B cell (primary cell): Measurements from ENCODE around the gene CALML4. TPM values are rescaled to one million over a fixed set of nuclear protein-coding genes. Genes with fewer than 3 reads are reported as not detected.

Source experiments
- ATAC-seq: fragments of 200-7000 bp; cut with Tn5 transposase; one replicate; pipeline ENCODE4 v1.10.0; 2021; ENCODE audit warnings: low read depth, mild to moderate bottlenecking, moderate number of reproducible peaks, moderate library complexity
- CTCF ChIA-PET: fragments of 350-600 bp; sonication (Branson Sonifier 250); formaldehyde crosslinking; loops from one replicate; lab custom pipeline; 2021; ENCODE audit warnings: antibody characterized with exemption, inconsistent platforms; lab: Charles Lee
- POLR2A ChIA-PET: fragments of 350-600 bp; sonication (Branson Sonifier 250); formaldehyde crosslinking; loops from one replicate; lab custom pipeline; 2021; ENCODE audit warnings: antibody characterized with exemption; lab: Charles Lee
- DNase-seq: peaks from one replicate; pipeline ENCODE4 v3.0.0; 2013
- H2AFZ ChIP-seq: 2 replicates; pipeline ENCODE4 v1.6.1; 2012; ENCODE audit warnings: mild to moderate bottlenecking, low read depth, low read length; ENCODE audit not compliant: insufficient read depth, poor library complexity, severe bottlenecking
- H3K27ac ChIP-seq, 2 donors: 1 replicate in 1 of 2; 2 replicates in 1 of 2; pipeline ENCODE4 v1.5.1; 2012 to 2013; ENCODE audit warnings: low read length in 2 of 2, mild to moderate bottlenecking in 2 of 2, moderate library complexity in 1 of 2
- H3K27me3 ChIP-seq, 4 experiments: fragments of 200-600 bp in 1 of 4; sonication (generic) in 1 of 4; replicated peaks in 1 of 4; 1 replicate in 2 of 4; 2 replicates in 2 of 4; pipeline versions ENCODE4 v1.6.1 to v1.7.0; 2013 to 2016; ENCODE audit warnings: low read length in 3 of 4, mild to moderate bottlenecking in 2 of 4, mixed read lengths in 1 of 4, moderate library complexity in 1 of 4; ENCODE audit not compliant: insufficient read depth in 4 of 4, control insufficient read depth in 3 of 4; ENCODE audit errors: control extremely low read depth in 1 of 4
- H3K36me3 ChIP-seq, 2 experiments: replicated peaks in 1 of 2; 1 replicate in 1 of 2; 2 replicates in 1 of 2; pipeline versions ENCODE4 v1.6.1 to v1.7.1; 2013; ENCODE audit warnings: low read length in 1 of 2; ENCODE audit not compliant: insufficient read depth in 2 of 2, control insufficient read depth in 1 of 2; ENCODE audit errors: control extremely low read depth in 1 of 2, extremely low read depth in 1 of 2
- H3K4me1 ChIP-seq, 2 donors: fragments of 200-600 bp in 1 of 2; sonication (generic) in 1 of 2; 1 replicate in 1 of 2; 2 replicates in 1 of 2; pipeline versions ENCODE4 v1.5.1 to v1.6.1; 2013 to 2017; ENCODE audit warnings: low read length in 2 of 2; ENCODE audit not compliant: control insufficient read depth in 2 of 2, insufficient read depth in 2 of 2
- H3K4me2 ChIP-seq: replicated peaks from 2 replicates; pipeline ENCODE3; 2012; ENCODE audit warnings: mild to moderate bottlenecking, low read depth, low read length; ENCODE audit not compliant: poor library complexity, severe bottlenecking
- H3K4me3 ChIP-seq, 5 experiments: fragments of 200-600 bp in 1 of 5; sonication (generic) in 1 of 5; 1 replicate in 3 of 5; 2 replicates in 2 of 5; pipeline versions ENCODE4 v1.5.1 to v1.7.0; 2011 to 2016; ENCODE audit warnings: low read length in 4 of 5, mild to moderate bottlenecking in 4 of 5, low read depth in 2 of 5, control low read depth in 1 of 5, moderate library complexity in 1 of 5; ENCODE audit not compliant: insufficient read depth in 1 of 5; ENCODE audit errors: control extremely low read depth in 1 of 5, extremely low read depth in 1 of 5
- H3K79me2 ChIP-seq: fragments of 200-600 bp; sonication (generic); one replicate; pipeline ENCODE4 v1.6.0; 2016; ENCODE audit warnings: low read length; ENCODE audit not compliant: control insufficient read depth, insufficient read depth
- H3K9ac ChIP-seq: fragments of 200-600 bp; sonication (generic); 2 replicates; pipeline ENCODE4 v1.6.1; 2017; ENCODE audit warnings: mild to moderate bottlenecking, low read length, moderate library complexity
- H3K9me3 ChIP-seq, 3 donors: one replicate each; pipeline versions ENCODE4 v1.6.1 to v1.7.1; 2013; ENCODE audit warnings: low read length in 2 of 3; ENCODE audit not compliant: control insufficient read depth in 2 of 3, insufficient read depth in 1 of 3; ENCODE audit errors: control extremely low read depth in 1 of 3
- H4K20me1 ChIP-seq: 2 replicates; pipeline ENCODE4 v1.6.0; 2012; ENCODE audit warnings: mild to moderate bottlenecking, low read length; ENCODE audit not compliant: insufficient read depth, control insufficient read depth, poor library complexity, severe bottlenecking
- H3K27ac Mint-ChIP-seq: one replicate; pipeline ENCODE4 v1.8.0; 2021; ENCODE audit warnings: mixed read lengths
- H3K27me3 Mint-ChIP-seq: one replicate; pipeline ENCODE4 v1.8.0; 2021; ENCODE audit warnings: mixed read lengths
- H3K4me1 Mint-ChIP-seq: one replicate; pipeline ENCODE4 v1.8.0; 2021; ENCODE audit warnings: mixed read lengths
- H3K4me3 Mint-ChIP-seq: one replicate; pipeline ENCODE4 v1.8.0; 2021; ENCODE audit warnings: mixed read lengths
- H3K9me3 Mint-ChIP-seq: one replicate; pipeline ENCODE4 v1.8.0; 2022; ENCODE audit warnings: mixed read lengths; ENCODE audit not compliant: insufficient read depth
- CTCF ChIP-seq: fragments of 200-600 bp; IDR thresholded peaks from one replicate; pipeline ENCODE4 v1.8.0; 2022; ENCODE audit warnings: antibody characterized with exemption, mild to moderate bottlenecking
- EZH2 ChIP-seq: IDR thresholded peaks from 2 replicates; pipeline ENCODE4 v1.6.1; 2012; ENCODE audit warnings: borderline replicate concordance, low read depth, mild to moderate bottlenecking, moderate library complexity, low read length; ENCODE audit not compliant: insufficient read depth, poor library complexity, severe bottlenecking
- WGBS: methylation state at CpG from one replicate; pipeline ENCODE4 v1.1.5; 2013; ENCODE audit warnings: missing lambda C conversion rate; ENCODE audit not compliant: insufficient coverage; 5-methylcytosine and 5-hydroxymethylcytosine counted together
- intact Hi-C: fragments of 100-400 bp; cut with micrococcal nuclease; formaldehyde crosslinking; loops from one replicate; pipeline ENCODE4 v1.10.0; 2022
- polyA plus RNA-seq: library from polyadenylated mRNA; depleted of rRNA; stranded (reverse); fragments of >200 nt; gene quantifications from 2 replicates; pipeline ENCODE4 v1.2.3, GENCODE V29; 2012
- total RNA-seq, 2 donors: library from RNA; stranded (reverse); fragments of 120-200 nt in 1 of 2; gene quantifications; 1 replicate in 1 of 2; 2 replicates in 1 of 2; pipeline versions ENCODE4 v1.2.3 to v1.2.4, GENCODE V29; 2013 to 2022

The CALML4 gene
- total and polyA plus RNA-seq, 2 donors (not counting 1 experiment from before 2014, with no cell fraction given) = 2.4 to 4.2 TPM

DNA sequence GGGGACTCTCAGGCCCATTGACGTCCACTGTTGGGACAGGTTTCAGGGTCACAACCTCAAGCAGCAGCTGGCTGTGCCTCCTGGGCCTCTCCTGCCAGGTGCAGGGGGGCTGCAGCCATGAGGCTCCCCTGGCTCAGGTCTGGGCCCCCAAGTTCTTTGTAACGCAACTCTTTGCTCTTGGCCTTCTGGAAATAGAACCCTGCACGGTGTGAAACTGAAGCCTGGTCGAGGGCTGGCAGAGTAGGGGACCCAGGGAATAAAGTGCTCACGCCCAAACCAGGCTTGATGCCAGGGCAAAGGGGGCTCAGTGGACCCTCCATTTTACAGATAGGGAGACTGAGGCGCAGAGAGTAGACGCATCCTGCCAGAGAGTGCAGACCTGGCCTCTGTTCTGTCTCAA is 771 bp downstream of the CALML4 start:
- DNase-seq (no peak), ATAC-seq (no peak)
- no peaks in the 10 kb centered on the region for H3K27me3 Mint-ChIP-seq
- CTCF ChIA-PET = no interaction called here
- no peak overlapping the region for H3K4me3 Mint-ChIP-seq
- H3K9me3 Mint-ChIP-seq = no peaks in the 10 kb centered on the region
- H3K9me3 ChIP-seq = peaks cover 0 to 1% (median 0%) of the 10 kb centered on the region in 3 donors
- no peaks in the 10 kb centered on the region for H4K20me1 ChIP-seq
- no peak overlapping the region for H3K4me2 ChIP-seq
- H3K4me1 Mint-ChIP-seq = peaks cover 16% of the 10 kb centered on the region
- H3K9ac ChIP-seq = no peak overlapping the region
- H3K27me3 ChIP-seq = no peaks in the 10 kb centered on the region
- H3K27ac ChIP-seq = no peak overlapping the region
- H2AFZ ChIP-seq = no peak overlapping the region
- peaks cover 0 to 3% of the 10 kb centered on the region in 2 experiments for H3K36me3 ChIP-seq
- TF ChIP-seq EZH2 (no peak), CTCF (no peak)
- POLR2A ChIA-PET = no interaction called here
- H3K27ac Mint-ChIP-seq = no peak overlapping the region
- WGBS = 96% methylated on average over 7 of the region's 7 CpGs
- no peaks in the 10 kb centered on the region for H3K79me2 ChIP-seq
- peaks cover 12 to 21% of the 10 kb centered on the region in 2 donors for H3K4me1 ChIP-seq
- intact Hi-C loops = no loop called here
- no peak overlapping the region for H3K4me3 ChIP-seq

GRCh38 chr15:68203956-68204355 is 1.2 kb downstream of the CALML4 start:
- ATAC-seq (no peak), DNase-seq (no peak)
- no peaks in the 10 kb centered on the region for H3K79me2 ChIP-seq
- H3K4me2 ChIP-seq = no peak overlapping the region
- intact Hi-C loops = no loop called here
- H3K4me1 ChIP-seq = peaks cover 8 to 17% of the 10 kb centered on the region in 2 donors
- Mint-ChIP-seq H3K27me3 (no peaks in the 10 kb centered on the region), H3K4me3 (no peak overlapping the region), H3K9me3 (no peaks in the 10 kb centered on the region), H3K27ac (no peak overlapping the region), H3K4me1 (peaks cover 12% of the 10 kb centered on the region)
- H3K4me3 ChIP-seq = no peak overlapping the region
- H3K27me3 ChIP-seq = no peaks in the 10 kb centered on the region
- H4K20me1 ChIP-seq = no peaks in the 10 kb centered on the region
- POLR2A ChIA-PET = no interaction called here
- H3K9me3 ChIP-seq = no peaks in the 10 kb centered on the region
- no peak overlapping the region for H3K9ac ChIP-seq
- no peak overlapping the region for H3K27ac ChIP-seq
- WGBS = 100% methylated on average over 5 of the region's 5 CpGs
- no peak overlapping the region for H2AFZ ChIP-seq
- CTCF ChIA-PET = no interaction called here
- TF ChIP-seq CTCF (no peak), EZH2 (no peak)
- peaks cover 0 to 3% of the 10 kb centered on the region in 2 experiments for H3K36me3 ChIP-seq
